Neuron (in vitro differentiated cells): ENCODE results near the gene SFSWAP.
"Not testable (repeated sequence)": the region's sequence is repeated elsewhere in the genome, so short reads cannot be mapped to it uniquely, and the experiment has no call there.

ENCODE experiments used
- H2AFZ ChIP-seq: one replicate; pipeline ENCODE4 v1.6.1; 2013; ENCODE audit warnings: low read depth, mild to moderate bottlenecking, inconsistent platforms, low read length, moderate library complexity
- H3K27me3 ChIP-seq: one replicate; pipeline ENCODE4 v1.6.1; 2013; ENCODE audit warnings: low read length; ENCODE audit not compliant: insufficient read depth
- H3K36me3 ChIP-seq: one replicate; pipeline ENCODE4 v1.6.1; 2013; ENCODE audit warnings: low read length; ENCODE audit not compliant: insufficient read depth
- H3K4me1 ChIP-seq: one replicate; pipeline ENCODE4 v1.6.1; 2013; ENCODE audit warnings: low read length; ENCODE audit not compliant: insufficient read depth
- H3K4me3 ChIP-seq: 2 replicates; pipeline ENCODE4 v1.5.1; 2013; ENCODE audit warnings: mild to moderate bottlenecking, low read length, moderate library complexity
- H3K9me3 ChIP-seq: one replicate; pipeline ENCODE4 v1.6.1; 2013; ENCODE audit warnings: low read length

Gene SFSWAP

GRCh38 chr12:131710464-131711457 is at the start of gene SFSWAP:
Gene SFSWAP, plus strand, starts transcription at chr12:131711090. Its CDS starts 140 bp downstream, at chr12:131711230.
- Histone ChIP-seq H3K36me3 (peaks cover 23% of the 10 kb centered on the region), H3K9me3 (no peaks in the 10 kb centered on the region), H2AFZ (peak within 1 kb of the TSS; percentile 79), H3K27me3 (no peaks in the 10 kb centered on the region), H3K4me3 (peak within 1 kb of the TSS; percentile 98), H3K4me1 (peaks cover 27% of the 10 kb centered on the region)

- not testable (repeated sequence) for H3K4me1 ChIP-seq, H3K4me3 ChIP-seq, H2AFZ ChIP-seq, H3K27me3 ChIP-seq, H3K9me3 ChIP-seq, H3K36me3 ChIP-seq
Measured at GRCh38 chr12:131661170-131661985, 49.5 kb upstream of the SFSWAP start.

GRCh38 chr12:131661986-131662288 is 49.0 kb upstream of the SFSWAP start:
- not testable (repeated sequence) for H3K36me3 ChIP-seq, H3K4me3 ChIP-seq, H3K27me3 ChIP-seq, H3K4me1 ChIP-seq, H2AFZ ChIP-seq, H3K9me3 ChIP-seq

- H3K4me3 ChIP-seq, H3K27me3 ChIP-seq, H3K4me1 ChIP-seq, H3K36me3 ChIP-seq, H2AFZ ChIP-seq, H3K9me3 ChIP-seq: not testable (repeated sequence)
Measured at GRCh38 chr12:131662346-131662745, 48.5 kb upstream of the SFSWAP start.

- not testable (repeated sequence) for H3K4me3 ChIP-seq, H3K27me3 ChIP-seq, H2AFZ ChIP-seq, H3K9me3 ChIP-seq, H3K36me3 ChIP-seq
- peaks cover 12% of the 10 kb centered on the region for H3K4me1 ChIP-seq
Measured at GRCh38 chr12:131665666-131666065, 45.2 kb upstream of the SFSWAP start.

DNA sequence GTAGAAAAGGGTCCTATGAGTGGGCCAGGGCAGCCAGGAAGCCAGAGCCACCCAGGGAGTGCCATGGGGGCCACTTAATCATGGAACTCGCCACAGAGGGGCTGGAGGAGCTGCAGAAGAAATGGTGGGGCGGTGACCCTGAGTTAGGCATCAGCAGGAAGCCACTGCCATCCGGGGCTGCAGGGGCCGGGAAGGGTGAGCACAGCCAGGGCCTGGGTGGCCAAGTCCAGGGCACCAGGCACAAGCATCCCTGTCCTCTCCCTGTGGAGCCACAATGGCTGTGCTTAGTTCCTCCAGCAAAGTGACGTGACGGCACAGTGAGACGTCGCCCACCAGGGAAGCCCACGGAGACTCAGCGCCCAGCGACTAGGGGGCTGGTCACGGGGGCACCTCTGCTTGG is 44.4 kb upstream of the SFSWAP start:
- not testable (repeated sequence) for H2AFZ ChIP-seq, H3K36me3 ChIP-seq, H3K27me3 ChIP-seq, H3K9me3 ChIP-seq, H3K4me3 ChIP-seq
- H3K4me1 ChIP-seq = peaks cover 12% of the 10 kb centered on the region

DNA sequence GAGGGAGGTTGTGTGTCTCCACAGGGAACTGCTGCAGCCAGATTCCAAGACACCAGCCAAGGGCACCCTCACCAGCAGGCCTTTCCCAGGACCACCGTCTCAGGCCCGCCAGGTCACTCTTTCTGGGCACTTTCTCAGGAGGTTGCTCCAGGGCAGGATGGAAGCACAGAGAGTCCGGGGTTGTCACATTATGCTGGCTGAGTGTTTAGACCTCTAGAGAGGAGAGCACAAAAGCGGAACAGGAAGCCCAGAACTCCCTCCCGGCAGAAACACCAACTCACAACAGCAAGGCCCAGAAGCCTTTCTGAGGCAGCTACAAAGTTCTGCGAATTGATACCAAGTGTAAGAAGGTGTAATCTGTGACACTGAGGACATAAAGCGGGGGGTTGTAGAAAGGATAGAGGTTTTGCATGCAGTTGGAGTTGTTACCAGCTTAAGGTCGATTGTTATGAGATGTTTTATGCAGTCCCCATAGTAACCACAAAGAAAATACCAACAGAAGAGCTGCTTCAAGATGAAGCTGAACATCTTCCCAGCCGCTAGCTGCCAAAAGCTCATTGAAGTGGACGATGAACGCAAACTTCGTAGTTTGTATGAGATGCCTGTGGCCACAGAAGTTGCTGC is 43.8 kb upstream of the SFSWAP start:
- not testable (repeated sequence) for H3K27me3 ChIP-seq, H3K36me3 ChIP-seq, H3K9me3 ChIP-seq, H3K4me3 ChIP-seq
- H2AFZ ChIP-seq = peak overlapping the region; percentile 10
- H3K4me1 ChIP-seq = peaks cover 12% of the 10 kb centered on the region

GRCh38 chr12:131671276-131671675 is 39.6 kb upstream of the SFSWAP start:
- Histone ChIP-seq H3K27me3 (no peaks in the 10 kb centered on the region), H3K36me3 (no peaks in the 10 kb centered on the region), H3K4me1 (peaks cover 12% of the 10 kb centered on the region), H3K4me3 (no peak overlapping the region), H2AFZ (no peak overlapping the region), H3K9me3 (peaks cover 3% of the 10 kb centered on the region)

GRCh38 chr12:131671871-131672270 is 39.0 kb upstream of the SFSWAP start:
- Histone ChIP-seq H3K27me3 (no peaks in the 10 kb centered on the region), H3K36me3 (no peaks in the 10 kb centered on the region), H3K4me1 (peaks cover 11% of the 10 kb centered on the region), H3K9me3 (peaks cover 3% of the 10 kb centered on the region), H3K4me3 (no peak overlapping the region), H2AFZ (no peak overlapping the region)

GRCh38 chr12:131672311-131672940 is 38.5 kb upstream of the SFSWAP start:
- Histone ChIP-seq H3K9me3 (peaks cover 3% of the 10 kb centered on the region), H3K27me3 (no peaks in the 10 kb centered on the region), H2AFZ (no peak overlapping the region), H3K4me1 (peaks cover 5% of the 10 kb centered on the region), H3K4me3 (no peak overlapping the region), H3K36me3 (no peaks in the 10 kb centered on the region)

- H3K36me3 ChIP-seq = no peaks in the 10 kb centered on the region
Measured at GRCh38 chr12:131672941-131673887, 37.7 kb upstream of the SFSWAP start.

DNA sequence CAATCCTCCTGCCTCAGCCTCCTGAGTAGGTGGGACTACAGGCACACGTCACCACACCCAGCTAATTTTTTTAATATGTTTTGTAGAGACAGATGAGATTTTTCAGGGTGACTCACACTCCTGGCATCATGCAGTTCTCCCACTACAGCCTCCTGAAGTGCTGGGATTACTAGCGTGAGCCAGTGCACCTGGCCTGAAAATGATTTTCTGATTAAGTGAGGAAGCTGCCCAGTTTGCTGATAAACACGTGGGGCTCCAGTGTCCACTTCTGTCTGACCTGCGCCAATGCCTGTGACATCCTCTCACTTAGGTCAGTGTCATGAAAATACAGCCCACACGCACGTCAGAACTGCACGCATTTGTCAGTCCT is 37.0 kb upstream of the SFSWAP start:
- H3K4me3 ChIP-seq = no peak overlapping the region
- no peaks in the 10 kb centered on the region for H3K4me1 ChIP-seq
- no peaks in the 10 kb centered on the region for H3K27me3 ChIP-seq
- H2AFZ ChIP-seq = no peak overlapping the region
- H3K9me3 ChIP-seq = peaks cover 3% of the 10 kb centered on the region
- no peaks in the 10 kb centered on the region for H3K36me3 ChIP-seq

More at GRCh38 chr12:131672941-131673887, 37.7 kb upstream of the SFSWAP start:
- Histone ChIP-seq H3K4me1 (no peaks in the 10 kb centered on the region), H3K4me3 (no peak overlapping the region), H3K27me3 (no peaks in the 10 kb centered on the region), H2AFZ (no peak overlapping the region), H3K9me3 (peaks cover 3% of the 10 kb centered on the region)
